GM19099 (cell line): ENCODE data around the gene LAMC2.

Experiments used
- POLR2A ChIP-seq: IDR thresholded peaks from 3 replicates; pipeline ENCODE4 v1.6.1; 2011; ENCODE audit warnings: low read depth; ENCODE audit not compliant: insufficient read length; ENCODE audit errors: extremely low read depth

The LAMC2 gene

DNA sequence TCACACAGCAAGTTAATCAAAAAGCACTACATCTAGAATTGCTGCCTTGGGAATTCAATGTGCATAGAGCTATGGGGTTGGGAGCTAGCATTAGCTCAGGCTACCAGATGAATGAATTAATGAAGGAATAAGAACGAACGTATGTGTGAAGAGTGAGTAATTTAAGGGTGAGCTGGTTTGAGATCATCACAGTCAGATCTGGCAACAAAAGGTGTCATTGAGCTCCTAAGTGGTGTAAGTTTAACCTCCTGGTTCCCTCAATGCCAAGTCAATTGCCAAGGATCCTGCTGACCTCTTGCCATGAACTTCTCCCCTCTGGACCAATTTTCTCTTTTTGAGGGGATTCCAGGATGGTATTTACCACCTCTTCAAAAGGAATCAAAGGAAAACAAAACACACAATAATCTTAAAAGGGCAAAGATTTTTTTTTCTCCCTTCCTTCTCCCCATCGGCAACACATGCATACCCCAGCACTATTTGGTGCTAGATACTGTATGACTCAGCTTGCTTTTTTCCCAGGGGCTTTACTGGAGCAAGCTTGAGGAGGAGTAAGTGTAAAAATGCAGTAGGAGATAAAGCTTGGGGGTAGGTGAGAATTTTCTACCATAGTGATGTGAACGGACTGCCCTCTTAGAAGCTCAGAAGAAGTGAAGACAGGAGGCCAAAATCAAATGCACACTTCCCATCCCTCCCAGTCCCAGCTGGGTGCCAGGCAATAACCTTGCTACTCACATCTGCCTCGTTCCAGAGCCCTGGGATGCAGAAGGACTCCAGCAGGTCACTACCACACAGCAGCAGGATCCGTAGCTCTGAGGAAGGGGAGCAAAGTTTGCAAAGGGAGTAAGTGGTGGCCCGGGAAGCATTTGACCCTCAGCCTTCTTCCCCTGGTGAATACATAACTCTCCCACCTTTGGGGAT is 92.0 kb downstream of the LAMC2 start:
- TF ChIP-seq POLR2A, result no peak

DNA sequence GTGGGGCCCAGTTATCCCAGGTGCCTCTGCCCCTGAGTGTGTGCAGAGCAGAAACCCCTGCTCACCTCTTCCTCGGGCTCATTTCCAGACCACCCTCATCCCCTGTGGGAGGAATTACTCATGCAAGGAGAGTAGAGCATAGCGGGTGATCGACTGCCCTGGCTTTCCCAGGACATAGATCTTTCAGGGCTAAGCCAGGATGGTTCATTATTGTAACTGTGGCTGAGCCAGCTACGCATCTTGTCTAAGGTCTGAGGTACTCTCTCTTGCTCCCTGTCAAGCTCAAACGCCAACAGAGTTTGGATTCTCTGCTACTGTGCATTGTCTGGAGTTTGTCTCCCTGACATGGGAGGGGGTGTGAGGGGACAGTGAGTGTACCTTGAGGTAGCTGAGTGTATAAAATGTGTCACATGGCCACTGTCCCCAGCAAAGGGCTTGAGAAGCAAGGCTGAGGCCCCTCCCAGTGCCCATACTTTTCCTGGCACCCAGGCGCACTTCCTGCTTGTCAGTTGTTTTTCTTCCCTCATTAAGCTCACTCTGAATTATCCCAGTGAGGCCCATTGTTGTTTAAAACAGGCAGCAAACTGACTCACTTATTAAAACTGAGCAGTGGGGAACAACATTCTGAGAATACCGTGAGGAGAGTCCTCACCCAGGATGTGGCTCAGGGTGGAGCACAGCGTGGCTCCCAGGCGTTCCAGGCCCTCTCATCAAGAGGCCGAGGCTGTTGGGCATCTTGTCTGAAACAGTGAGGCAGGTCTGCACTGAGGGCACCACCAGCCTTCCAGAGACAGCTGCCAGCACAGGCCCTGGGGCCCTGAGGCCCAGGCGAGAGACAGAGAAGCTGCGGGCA is 92.9 kb downstream of the LAMC2 start:
- no peak for TF ChIP-seq POLR2A

GRCh38 chr1:183279835-183280234 is 93.8 kb downstream of the LAMC2 start:
- no peak for TF ChIP-seq POLR2A

- no peak for TF ChIP-seq POLR2A
Measured at GRCh38 chr1:183281039-183281438, 95.0 kb downstream of the LAMC2 start.

DNA sequence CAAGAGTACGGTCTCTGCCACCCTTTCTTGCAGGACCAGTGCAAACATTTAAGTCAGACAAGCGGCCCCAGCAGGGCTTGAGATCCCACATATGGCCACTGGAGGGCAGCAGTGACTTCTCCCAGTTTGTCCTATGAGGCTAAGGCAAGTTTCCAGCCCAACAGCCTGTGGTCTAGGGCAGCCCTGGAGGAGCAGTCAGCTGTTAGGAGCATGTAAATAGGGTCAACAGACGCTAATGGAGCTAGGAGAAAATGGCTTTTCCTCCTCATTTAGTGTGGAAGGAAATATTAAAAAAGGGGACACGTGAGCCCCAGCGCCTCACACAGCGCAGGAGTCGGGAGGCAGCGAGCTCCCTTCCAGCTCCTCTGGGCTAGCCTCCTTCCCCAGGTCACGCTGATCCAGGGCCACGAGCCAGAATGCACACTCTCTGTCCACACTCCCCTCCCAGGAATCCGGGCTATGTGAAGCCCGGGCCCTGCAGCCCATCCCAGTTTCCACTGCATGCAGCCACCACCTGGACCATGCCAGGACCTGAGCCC is 95.6 kb downstream of the LAMC2 start:
- no peak for TF ChIP-seq POLR2A

GRCh38 chr1:183282101-183282855 is 96.2 kb downstream of the LAMC2 start:
- TF ChIP-seq POLR2A, result no peak

DNA sequence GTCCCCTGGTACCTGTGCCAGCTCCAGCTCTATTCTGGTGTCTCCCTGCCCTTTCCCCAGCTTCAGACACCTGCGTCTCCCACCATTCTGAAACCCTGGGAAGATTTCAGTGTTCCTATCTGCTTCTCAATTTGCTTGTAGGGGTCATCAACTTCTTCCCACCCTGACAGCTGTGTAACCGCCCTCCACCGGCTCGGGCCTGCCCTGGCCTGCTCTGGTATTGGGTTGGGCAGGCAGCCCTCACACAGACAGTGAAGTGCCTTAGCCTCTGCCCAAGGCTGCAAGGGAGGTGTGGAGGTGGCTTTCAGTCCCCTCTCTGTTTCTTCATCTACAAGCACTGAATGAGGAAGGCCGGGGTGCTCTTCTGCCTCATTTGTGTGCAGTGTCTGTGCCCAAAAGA is 97.2 kb downstream of the LAMC2 start:
- no peak for TF ChIP-seq POLR2A

DNA sequence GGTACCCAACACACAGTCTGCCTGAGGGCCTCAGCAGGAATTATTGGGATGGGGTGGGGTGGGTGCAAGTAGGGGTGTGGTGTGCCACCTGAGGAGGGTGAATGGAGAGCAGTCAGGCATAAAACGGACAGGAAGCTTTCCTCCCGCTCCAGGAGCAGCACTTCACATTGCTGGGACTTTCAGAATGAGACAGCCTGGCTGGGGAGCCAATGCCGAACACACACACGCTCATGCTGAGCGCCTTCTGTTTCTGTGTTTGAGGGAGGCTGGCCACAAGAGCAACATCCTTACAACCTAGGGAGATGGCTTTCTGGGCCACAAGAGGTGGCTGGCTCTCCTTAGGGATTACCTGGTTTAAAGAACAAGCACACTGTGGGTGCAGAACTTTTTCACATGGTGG is 98.0 kb downstream of the LAMC2 start:
- TF ChIP-seq POLR2A, result no peak

- no peak for TF ChIP-seq POLR2A
Measured at GRCh38 chr1:183285256-183285655, 99.2 kb downstream of the LAMC2 start.

DNA sequence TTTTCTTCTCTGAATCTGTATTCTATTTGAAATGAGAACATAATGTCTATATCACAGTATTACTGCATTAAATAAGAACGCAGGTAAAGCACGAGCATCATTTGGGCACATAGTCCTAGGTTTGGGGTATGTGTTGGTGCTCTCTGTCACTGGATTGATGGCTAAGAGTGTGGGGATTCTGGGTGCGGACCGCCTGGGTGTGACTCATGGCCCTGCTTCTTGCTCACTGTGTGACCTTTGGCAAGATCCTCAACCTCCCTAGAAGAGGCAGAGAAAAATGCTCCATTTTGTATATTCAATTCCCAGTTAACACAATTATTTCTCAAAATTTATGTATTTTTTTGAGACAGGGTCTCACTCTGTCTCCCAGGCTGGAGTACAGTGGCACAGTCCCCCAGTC is 99.7 kb downstream of the LAMC2 start:
- no peak for TF ChIP-seq POLR2A

- no peak for TF ChIP-seq POLR2A
Measured at GRCh38 chr1:183287191-183287675, 101.2 kb downstream of the LAMC2 start.

DNA sequence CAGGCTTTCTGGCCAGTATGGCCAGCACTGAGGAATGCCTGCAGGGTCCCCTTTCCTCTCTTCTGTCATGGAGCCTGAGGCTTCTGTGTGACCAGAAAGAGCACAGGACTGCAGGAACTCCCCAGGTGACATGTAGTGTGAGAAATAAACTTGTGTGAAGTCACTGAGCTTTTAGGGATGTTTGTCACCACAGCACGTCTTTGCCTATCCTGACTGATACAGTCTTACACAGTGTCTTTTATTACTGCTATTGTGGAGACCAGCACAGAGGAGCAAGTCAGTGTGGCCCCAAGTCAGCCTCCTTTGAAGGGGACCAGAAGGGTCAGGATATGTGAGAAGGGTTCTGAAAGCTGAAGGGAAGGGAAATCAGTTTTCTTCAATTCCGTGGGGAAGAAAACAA is 102.5 kb downstream of the LAMC2 start:
- TF ChIP-seq POLR2A, result no peak

GRCh38 chr1:183289051-183289496 is 103.0 kb downstream of the LAMC2 start:
- TF ChIP-seq POLR2A, result no peak

GRCh38 chr1:183290628-183291027 is 104.6 kb downstream of the LAMC2 start:
- TF ChIP-seq POLR2A, result no peak
